GM12878 (cell line): Measurements from ENCODE around the gene DND1. TPM values are rescaled to one million over a fixed set of nuclear protein-coding genes. Genes with fewer than 3 reads are reported as not detected.
A peak's percentile ranks its signal among the peaks of the same experiment; 100 is the strongest.

Source experiments
- BCLAF1 ChIP-seq: fragments of 450-650 bp; IDR thresholded peaks from 2 replicates; pipeline ENCODE4 v1.6.1; 2017; ENCODE audit warnings: antibody characterized with exemption, mild to moderate bottlenecking, moderate library complexity
- CHD4 ChIP-seq: fragments of 200-600 bp; sonication (generic); IDR thresholded peaks from 2 replicates; pipeline ENCODE4 v1.6.1; 2016; ENCODE audit warnings: mild to moderate bottlenecking
- EGR1 ChIP-seq, 2 experiments: IDR thresholded peaks; 1 replicate in 1 of 2; 2 replicates in 1 of 2; pipeline ENCODE4 v1.6.1; 2011 to 2012; ENCODE audit warnings: low read depth in 2 of 2, low read length in 2 of 2, borderline replicate concordance in 1 of 2, mild to moderate bottlenecking in 1 of 2, moderate library complexity in 1 of 2
- IKZF2 ChIP-seq, 2 experiments: fragments of 450-650 bp; IDR thresholded peaks; 2 replicates each; pipeline ENCODE4 v1.6.1; 2017; ENCODE audit warnings: mild to moderate bottlenecking in 2 of 2, moderate library complexity in 2 of 2
- PAX5 ChIP-seq: IDR thresholded peaks from 2 replicates; pipeline ENCODE4 v1.6.1; 2011; ENCODE audit warnings: low read depth, low read length, borderline replicate concordance
- polyA plus RNA-seq, 11 experiments: library from polyadenylated mRNA; depleted of rRNA in 4 of 11; unstranded in 6 of 11; stranded (reverse) in 5 of 11; fragments of >200 nt; fragmentation: Nextera tagmentation in 4 of 11; fragmentation: Illumina TruSeq in 1 of 11; extraction: Ambion mirVana in 4 of 11; extraction: Trizol in 1 of 11; gene quantifications; 1 replicate in 1 of 11; 2 replicates in 10 of 11; pipeline versions ENCODE4 v1.2.1 to v1.2.3, GENCODE V29; 2011 to 2016; ENCODE audit warnings: inconsistent platforms in 2 of 11, missing spikeins in 2 of 11, low read depth in 1 of 11
- total RNA-seq, 4 experiments: library from RNA; depleted of rRNA in 3 of 4; stranded (reverse); fragments of >200 nt in 3 of 4; fragmentation: Illumina TruSeq in 1 of 4; extraction: Trizol in 1 of 4; gene quantifications; 2 replicates each; pipeline versions ENCODE4 v1.2.1 to v1.2.3, GENCODE V29; 2013 to 2021
- TF ChIP-seq, protein P1 (sequence below): fragments of 150-350 bp; IDR thresholded peaks from 2 replicates; pipeline ENCODE4 v1.6.1; 2014; ENCODE audit warnings: mild to moderate bottlenecking, low read depth, low read length

DND1 gene
- total and polyA plus RNA-seq, 10 of the 15 experiments (the other 5 are each of a cell fraction or from before 2014, with no cell fraction given), result 0.15 to 2.9 (median 0.73) TPM; not detected in 2

- TF ChIP-seq BCLAF1 (no peak), EGR1 (IDR thresholded peaks at IDR 0.05; ENCODE audit: borderline replicate concordance in 1 of 2, low read depth in 2 of 2, low read length in 2 of 2) (0 out of 3 replicates have a peak, but pooled peaks of 1 of the 2 experiments have one; percentile 8), IKZF2 (IDR thresholded peaks at IDR 0.05) (peak; percentile 49 to 61; a peak in 3 of 4 replicates), CHD4 (no peak), PAX5 (no peak)
- TF ChIP-seq, protein P1, sequence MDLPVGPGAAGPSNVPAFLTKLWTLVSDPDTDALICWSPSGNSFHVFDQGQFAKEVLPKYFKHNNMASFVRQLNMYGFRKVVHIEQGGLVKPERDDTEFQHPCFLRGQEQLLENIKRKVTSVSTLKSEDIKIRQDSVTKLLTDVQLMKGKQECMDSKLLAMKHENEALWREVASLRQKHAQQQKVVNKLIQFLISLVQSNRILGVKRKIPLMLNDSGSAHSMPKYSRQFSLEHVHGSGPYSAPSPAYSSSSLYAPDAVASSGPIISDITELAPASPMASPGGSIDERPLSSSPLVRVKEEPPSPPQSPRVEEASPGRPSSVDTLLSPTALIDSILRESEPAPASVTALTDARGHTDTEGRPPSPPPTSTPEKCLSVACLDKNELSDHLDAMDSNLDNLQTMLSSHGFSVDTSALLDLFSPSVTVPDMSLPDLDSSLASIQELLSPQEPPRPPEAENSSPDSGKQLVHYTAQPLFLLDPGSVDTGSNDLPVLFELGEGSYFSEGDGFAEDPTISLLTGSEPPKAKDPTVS, result no peak
Measured at GRCh38 chr5:140639148-140639981, 34.0 kb downstream of the DND1 start, which contains the start of gene TMCO6 (continued).
